Neural cell (in vitro differentiated cells): ENCODE measurements around the gene PLXNA4.

ENCODE experiments used
- CTCF ChIP-seq: fragments of 450-650 bp; IDR thresholded peaks from 2 replicates; pipeline ENCODE4 v1.5.1; 2014; ENCODE audit warnings: antibody characterized with exemption, mild to moderate bottlenecking, moderate library complexity; ENCODE audit not compliant: poor library complexity, severe bottlenecking
- EZH2 ChIP-seq: fragments of 200-600, 300-800 bp; shearing (Covaris generic), sonication (generic); IDR thresholded peaks from 2 replicates; pipeline ENCODE4 v1.6.1; 2014; ENCODE audit warnings: antibody characterized with exemption, low read length, borderline replicate concordance, mild to moderate bottlenecking; ENCODE audit not compliant: insufficient read depth, poor library complexity, severe bottlenecking
- POLR2AphosphoS5 ChIP-seq: IDR thresholded peaks from 2 replicates; pipeline ENCODE4 v1.6.1; 2012

GRCh38 chr7:132272763-132273371, 303.4 kb downstream of the PLXNA4 start:
- TF ChIP-seq CTCF (no peak), POLR2AphosphoS5 (peak; percentile 85), EZH2 (no peak)
